ENCODE measurements around the gene PSAT1.

Gene PSAT1

GRCh38 chr9:78262655-78263054 lies 34.3 kb upstream of the PSAT1 start:
- Histone ChIP-seq H2AFZ (ENCODE audit: low read depth, low read length, severe bottlenecking) (no peak overlapping the region), H3K9ac (ENCODE audit: low read length) (no peak overlapping the region), H4K20me1 (ENCODE audit: low read depth, low read length) (no peaks in the 10 kb centered on the region), H3K9me3 (ENCODE audit: insufficient read depth, low read length) (no peaks in the 10 kb centered on the region), H3K9me2 (replicated peaks; ENCODE audit: insufficient read depth, low read length) (no peaks in the 10 kb centered on the region), H3K4me2 (ENCODE audit: low read depth, low read length, poor library complexity, severe bottlenecking) (no peak overlapping the region), H3K36me3 (ENCODE audit: low read length) (peaks cover 30% of the 10 kb centered on the region; the same call in 1 of the 2 replicates), H3K27me3 (ENCODE audit: low read length) (no peaks in the 10 kb centered on the region), H3K79me2 (ENCODE audit: insufficient read depth, low read length) (no peaks in the 10 kb centered on the region), H3F3A (ENCODE audit: insufficient read depth) (no peaks in the 10 kb centered on the region), H3K4me3 (ENCODE audit: insufficient read depth, low read length, poor library complexity, severe bottlenecking) (no peak overlapping the region), H3K27ac (ENCODE audit: low read depth, low read length) (no peak overlapping the region)
- TF ChIP-seq EZH2phosphoT487 (conservative IDR thresholded peaks at IDR 0.05; ENCODE audit: low read length) (no peak), CTCF (IDR thresholded peaks at IDR 0.05; ENCODE audit: insufficient read depth, low read length, poor library complexity, severe bottlenecking) (no peak)

GRCh38 chr9:78267889-78268288 lies 29.0 kb upstream of the PSAT1 start:
- Histone ChIP-seq H3K9me3 (ENCODE audit: insufficient read depth, low read length) (no peaks in the 10 kb centered on the region), H3K4me3 (ENCODE audit: insufficient read depth, low read length, poor library complexity, severe bottlenecking) (no peak overlapping the region), H3K9ac (ENCODE audit: low read length) (no peak overlapping the region), H3F3A (ENCODE audit: insufficient read depth) (no peaks in the 10 kb centered on the region), H4K20me1 (ENCODE audit: low read depth, low read length) (no peaks in the 10 kb centered on the region), H3K79me2 (ENCODE audit: insufficient read depth, low read length) (no peaks in the 10 kb centered on the region), H3K9me2 (replicated peaks; ENCODE audit: insufficient read depth, low read length) (no peaks in the 10 kb centered on the region), H3K36me3 (ENCODE audit: low read length) (peaks cover 37% of the 10 kb centered on the region; the same call in 1 of the 2 replicates), H2AFZ (ENCODE audit: low read depth, low read length, severe bottlenecking) (no peak overlapping the region), H3K27ac (ENCODE audit: low read depth, low read length) (no peak overlapping the region), H3K4me2 (ENCODE audit: low read depth, low read length, poor library complexity, severe bottlenecking) (no peak overlapping the region), H3K27me3 (ENCODE audit: low read length) (no peaks in the 10 kb centered on the region)
- no peak for TF ChIP-seq EZH2phosphoT487 (conservative IDR thresholded peaks at IDR 0.05; ENCODE audit: low read length)
- no peak for TF ChIP-seq CTCF (IDR thresholded peaks at IDR 0.05; ENCODE audit: insufficient read depth, low read length, poor library complexity, severe bottlenecking)

- Histone ChIP-seq H3K27ac (ENCODE audit: low read depth, low read length) (no peak overlapping the region), H2AFZ (ENCODE audit: low read depth, low read length, severe bottlenecking) (no peak overlapping the region), H3K27me3 (ENCODE audit: low read length) (no peaks in the 10 kb centered on the region), H3K9me2 (replicated peaks; ENCODE audit: insufficient read depth, low read length) (no peaks in the 10 kb centered on the region), H3K4me2 (ENCODE audit: low read depth, low read length, poor library complexity, severe bottlenecking) (no peak overlapping the region), H3F3A (ENCODE audit: insufficient read depth) (no peaks in the 10 kb centered on the region), H3K79me2 (ENCODE audit: insufficient read depth, low read length) (no peaks in the 10 kb centered on the region), H4K20me1 (ENCODE audit: low read depth, low read length) (no peaks in the 10 kb centered on the region), H3K36me3 (ENCODE audit: low read length) (peaks cover 32% of the 10 kb centered on the region; the same call in 1 of the 2 replicates), H3K9me3 (ENCODE audit: insufficient read depth, low read length) (no peaks in the 10 kb centered on the region), H3K4me3 (ENCODE audit: insufficient read depth, low read length, poor library complexity, severe bottlenecking) (no peak overlapping the region), H3K9ac (ENCODE audit: low read length) (no peak overlapping the region)
- no peak for TF ChIP-seq EZH2phosphoT487 (conservative IDR thresholded peaks at IDR 0.05; ENCODE audit: low read length)
- TF ChIP-seq CTCF (IDR thresholded peaks at IDR 0.05; ENCODE audit: insufficient read depth, low read length, poor library complexity, severe bottlenecking): no peak
Observed at GRCh38 chr9:78269784-78270183, 27.1 kb upstream of the PSAT1 start.
